Peyer's patch (tissue), 4 donors: Measurements from ENCODE around the gene TSPEAR. TPM values are rescaled to one million over a fixed set of nuclear protein-coding genes. Genes with fewer than 3 reads are reported as not detected.
"Not testable (repeated sequence)": the region's sequence is repeated elsewhere in the genome, so short reads cannot be mapped to it uniquely, and the experiment has no call there.

Source experiments
- DNase-seq, 3 donors: peaks; one replicate each; pipeline ENCODE4 v3.0.0-alpha.2; 2017 to 2019
- H3K27ac ChIP-seq, 4 donors: fragments of 200-600 bp; sonication (generic); one replicate each; pipeline ENCODE4 v1.5.1; 2016 to 2019
- H3K27me3 ChIP-seq, 2 donors: fragments of 200-600 bp; sonication (generic); one replicate each; pipeline ENCODE4 v1.5.1; 2019
- H3K36me3 ChIP-seq, 3 donors: fragments of 200-600 bp; sonication (generic); one replicate each; pipeline ENCODE4 v1.5.1; 2016 to 2019
- H3K4me1 ChIP-seq, 4 donors: fragments of 200-600 bp; sonication (generic); one replicate each; pipeline ENCODE4 v1.5.1; 2016 to 2019
- H3K4me3 ChIP-seq, 4 donors: fragments of 200-600 bp; sonication (generic); 1 replicate in 3 of 4; 2 replicates in 1 of 4; pipeline ENCODE4 v1.5.1; 2016 to 2019; ENCODE audit warnings: mild to moderate bottlenecking in 1 of 4
- H3K9me3 ChIP-seq, 4 donors: fragments of 200-600 bp; sonication (generic); one replicate each; pipeline ENCODE4 v1.5.1; 2016 to 2019; ENCODE audit warnings: mild to moderate bottlenecking in 1 of 4
- CTCF ChIP-seq, 6 experiments: fragments of 450-650 bp in 4 of 6; fragments of 200-600 bp in 2 of 6; sonication (generic) in 1 of 6; IDR thresholded peaks; one replicate each; pipeline ENCODE4 v1.5.1; 2017 to 2019; ENCODE audit warnings: antibody characterized with exemption in 6 of 6, mild to moderate bottlenecking in 3 of 6, moderate library complexity in 1 of 6
- POLR2A ChIP-seq, 2 donors: fragments of 450-650 bp; IDR thresholded peaks; one replicate each; pipeline ENCODE4 v1.5.1; 2017; ENCODE audit warnings: antibody characterized with exemption in 2 of 2, mild to moderate bottlenecking in 2 of 2, moderate library complexity in 2 of 2
- total RNA-seq, 4 donors: library from RNA; depleted of rRNA; stranded (reverse); fragments of >200 nt; gene quantifications; one replicate each; pipeline ENCODE4 v1.1.0, GENCODE V29; 2016

The TSPEAR gene
- total RNA-seq, 4 donors from 2014 or later: 0.47 TPM; not detected in 3

GRCh38 chr21:44650973-44651675 lies 60.2 kb downstream of the TSPEAR start:
- Histone ChIP-seq H3K4me1 (no peaks in the 10 kb centered on the region), H3K4me3 (no peak overlapping the region), H3K27me3 (no peaks in the 10 kb centered on the region), H3K9me3 (no peaks in the 10 kb centered on the region), H3K27ac (no peak overlapping the region), H3K36me3 (no peaks in the 10 kb centered on the region)
- DNase-seq: peak in 1 of 3 donors; percentile 3
- TF ChIP-seq CTCF (IDR thresholded peaks at IDR 0.05): no peak
- TF ChIP-seq POLR2A (IDR thresholded peaks at IDR 0.05): no peak

GRCh38 chr21:44650265-44650972 lies 61.0 kb downstream of the TSPEAR start:
- Histone ChIP-seq H3K4me1 (no peaks in the 10 kb centered on the region), H3K9me3 (peaks cover 0 to 3% (median 0%) of the 10 kb centered on the region in 4 donors), H3K4me3 (no peak overlapping the region), H3K27ac (no peak overlapping the region), H3K27me3 (no peaks in the 10 kb centered on the region), H3K36me3 (no peaks in the 10 kb centered on the region)
- DNase-seq: peak in 1 of 3 donors; percentile 4
- TF ChIP-seq POLR2A (IDR thresholded peaks at IDR 0.05) (no peak), CTCF (IDR thresholded peaks at IDR 0.05) (no peak)

GRCh38 chr21:44649521-44650100 lies 61.8 kb downstream of the TSPEAR start:
- no peak overlapping the region for H3K4me3 ChIP-seq
- H3K36me3 ChIP-seq: no peaks in the 10 kb centered on the region
- no peaks in the 10 kb centered on the region for H3K4me1 ChIP-seq
- H3K27ac ChIP-seq: no peak overlapping the region
- H3K27me3 ChIP-seq: no peaks in the 10 kb centered on the region
- peaks cover 0 to 5% (median 0%) of the 10 kb centered on the region in 4 donors for H3K9me3 ChIP-seq
- DNase-seq: peak in 1 of 3 donors; percentile 8
- no peak for TF ChIP-seq POLR2A (IDR thresholded peaks at IDR 0.05)
- no peak for TF ChIP-seq CTCF (IDR thresholded peaks at IDR 0.05)

- TF ChIP-seq POLR2A (IDR thresholded peaks at IDR 0.05) (no peak), CTCF (IDR thresholded peaks at IDR 0.05) (no peak)
- H3K9me3 ChIP-seq: peaks cover 0 to 5% (median 0%) of the 10 kb centered on the region in 4 donors
- H3K4me3 ChIP-seq: no peak overlapping the region
- H3K4me1 ChIP-seq: no peaks in the 10 kb centered on the region
- no peak overlapping the region for H3K27ac ChIP-seq
- H3K36me3 ChIP-seq: no peaks in the 10 kb centered on the region
- no peaks in the 10 kb centered on the region for H3K27me3 ChIP-seq
- peak in 1 of 3 donors; percentile 1 for DNase-seq
Observed at GRCh38 chr21:44648557-44649311, 62.6 kb downstream of the TSPEAR start.

GRCh38 chr21:44647222-44647552 lies 64.2 kb downstream of the TSPEAR start:
- Histone ChIP-seq H3K4me3 (no peak overlapping the region), H3K27ac (no peak overlapping the region)
- no peak for TF ChIP-seq CTCF (IDR thresholded peaks at IDR 0.05)
- TF ChIP-seq POLR2A (IDR thresholded peaks at IDR 0.05): no peak

GRCh38 chr21:44646366-44647221 lies 64.8 kb downstream of the TSPEAR start, which contains the start of gene KRTAP10-11:
KRTAP10-11 (plus strand) TSS chr21:44646414; CDS start chr21:44646459, 45 bp downstream.
- not testable (repeated sequence) for H3K4me1 ChIP-seq, H3K27me3 ChIP-seq, H3K27ac ChIP-seq, H3K4me3 ChIP-seq, H3K36me3 ChIP-seq, H3K9me3 ChIP-seq
- DNase-seq: peak in 2 of 3 donors; percentile 9 to 31

More at GRCh38 chr21:44647222-44647552, 64.2 kb downstream of the TSPEAR start:
- H3K36me3 ChIP-seq: no peaks in the 10 kb centered on the region
- peak in 1 of 3 donors; percentile 3 for DNase-seq
- no peaks in the 10 kb centered on the region for H3K4me1 ChIP-seq
- H3K9me3 ChIP-seq: peaks cover 0 to 5% (median 0%) of the 10 kb centered on the region in 4 donors
- no peaks in the 10 kb centered on the region for H3K27me3 ChIP-seq
